Measurements from ENCODE around the gene FOXD1. TPM values are rescaled to one million over a fixed set of nuclear protein-coding genes. Genes with fewer than 3 reads are reported as not detected.

Gene FOXD1
- polyA plus RNA-seq, 1 of the 3 experiments (the other 2 are of a cell fraction): 73.9 TPM

- no peak overlapping the region for H3K4me2 ChIP-seq
- ChIA-PET CTCF (interaction anchor here (2.1 to 4.4 kb wide), 2 partner anchors 10 to 244 kb away, joined by 7 to 25 read pairs; no protein-coding TSS in a partner anchor), POLR2A (no interaction called here)
- no peak overlapping the region for H2AFZ ChIP-seq (ENCODE audit: low read depth)
- no peak overlapping the region for H3K4me3 ChIP-seq (ENCODE audit: low read depth in 2 of 2, low read length in 1 of 2)
- 26% methylated on average over 1 of the region's 1 CpG for WGBS (ENCODE audit: low lambda C conversion rate)
- H3F3A ChIP-seq (replicated peaks; ENCODE audit: insufficient read depth): peaks cover 19% of the 10 kb centered on the region
- no peaks in the 10 kb centered on the region for H3K79me2 ChIP-seq (ENCODE audit: insufficient read depth)
- no peaks in the 10 kb centered on the region for H4K20me1 ChIP-seq (ENCODE audit: insufficient read depth)
- H3K36me3 ChIP-seq (replicated peaks in 1 of 2; ENCODE audit: control insufficient read depth in 1 of 2, insufficient read depth in 2 of 2, low read length in 1 of 2): no peaks in the 10 kb centered on the region
- no peak for DNase-seq
- H3K4me1 ChIP-seq (ENCODE audit: control insufficient read depth in 1 of 2, insufficient read depth in 2 of 2, low read depth in 1 of 2, low read length in 1 of 2): peaks cover 0 to 2% of the 10 kb centered on the region in 2 experiments; a peak in 1 of 4 replicates
- no peak overlapping the region for H3K27ac ChIP-seq (ENCODE audit: low read depth in 2 of 2, low read length in 1 of 2)
- TF ChIP-seq ZBTB33 (IDR thresholded peaks at IDR 0.05; ENCODE audit: borderline replicate concordance, low read depth) (no peak), FOXM1 (IDR thresholded peaks at IDR 0.05; ENCODE audit: low read depth) (no peak), RFX5 (IDR thresholded peaks at IDR 0.05; ENCODE audit: low read length) (no peak), IRF3 (IDR thresholded peaks at IDR 0.05; ENCODE audit: low read depth, low read length) (no peak), GATA2 (CRISPR knock-in tag; IDR thresholded peaks at IDR 0.05) (no peak), JUND (IDR thresholded peaks at IDR 0.05) (no peak), USF1 (IDR thresholded peaks at IDR 0.05; ENCODE audit: borderline replicate concordance, low read depth) (no peak), SIN3A (IDR thresholded peaks at IDR 0.05; ENCODE audit: borderline replicate concordance, low read depth, low read length) (no peak), RAD21 (IDR thresholded peaks at IDR 0.05; ENCODE audit: low read length) (no peak), YY1 (IDR thresholded peaks at IDR 0.05; ENCODE audit: low read depth) (no peak), FOXJ3 (CRISPR knock-in tag; IDR thresholded peaks at IDR 0.05) (no peak), TAF1 (IDR thresholded peaks at IDR 0.05; ENCODE audit: borderline replicate concordance, low read depth, low read length) (no peak), PBX3 (IDR thresholded peaks at IDR 0.05) (no peak), ELF1 (IDR thresholded peaks at IDR 0.05) (no peak), NFIC (IDR thresholded peaks at IDR 0.05; ENCODE audit: borderline replicate concordance) (no peak), NRF1 (IDR thresholded peaks at IDR 0.05; ENCODE audit: low read depth, low read length) (no peak)
- no peaks in the 10 kb centered on the region for H3K9me2 ChIP-seq
- H3K9me3 ChIP-seq: no peaks in the 10 kb centered on the region
- H3K9ac ChIP-seq: no peak overlapping the region
- no peaks in the 10 kb centered on the region for H3K27me3 ChIP-seq (ENCODE audit: insufficient read depth)
These were observed 11.6 kb upstream of the FOXD1 start for GRCh38 chr5:73460133-73460532.

Data from SK-N-SH (cell line).